Measurements from ENCODE around the gene MOXD1.

MOXD1 gene

GRCh38 chr6:132399376-132400074 is 1.8 kb downstream of the MOXD1 start:
- DNase-seq (ENCODE audit: low read depth in 3 of 3), result no peak

- no peak for DNase-seq (ENCODE audit: low read depth in 3 of 3)
Observed at GRCh38 chr6:132395015-132395597, 6.2 kb downstream of the MOXD1 start.

GRCh38 chr6:132392792-132393191 is 8.5 kb downstream of the MOXD1 start:
- DNase-seq (ENCODE audit: low read depth in 3 of 3), result no peak

GRCh38 chr6:132392270-132392646 is 9.0 kb downstream of the MOXD1 start:
- no peak for DNase-seq (ENCODE audit: low read depth in 3 of 3)

- DNase-seq (ENCODE audit: low read depth in 3 of 3), result no peak
Observed at GRCh38 chr6:132391391-132392269, 9.6 kb downstream of the MOXD1 start.

DNA sequence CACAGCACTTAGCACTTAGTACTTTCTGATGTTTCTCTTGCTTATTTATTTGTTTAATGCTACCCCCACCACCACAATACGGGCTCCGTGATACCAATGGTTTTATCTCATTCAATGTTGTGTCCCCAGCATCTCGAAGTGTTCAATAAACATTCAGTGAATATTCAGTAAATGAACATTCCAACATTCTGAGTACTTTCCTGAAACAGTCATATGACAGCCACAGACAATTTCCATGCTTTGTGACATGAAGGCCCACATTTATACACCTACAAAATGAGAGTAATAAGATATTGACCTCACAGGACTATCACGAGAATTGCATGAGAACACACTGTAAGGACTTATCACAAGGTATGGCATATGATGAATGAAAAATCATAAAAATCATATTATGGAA is 10.8 kb downstream of the MOXD1 start:
- DNase-seq (ENCODE audit: low read depth in 3 of 3), result no peak

- DNase-seq (ENCODE audit: low read depth in 3 of 3), result no peak
Observed at GRCh38 chr6:132390017-132390416, 11.3 kb downstream of the MOXD1 start.

DNA sequence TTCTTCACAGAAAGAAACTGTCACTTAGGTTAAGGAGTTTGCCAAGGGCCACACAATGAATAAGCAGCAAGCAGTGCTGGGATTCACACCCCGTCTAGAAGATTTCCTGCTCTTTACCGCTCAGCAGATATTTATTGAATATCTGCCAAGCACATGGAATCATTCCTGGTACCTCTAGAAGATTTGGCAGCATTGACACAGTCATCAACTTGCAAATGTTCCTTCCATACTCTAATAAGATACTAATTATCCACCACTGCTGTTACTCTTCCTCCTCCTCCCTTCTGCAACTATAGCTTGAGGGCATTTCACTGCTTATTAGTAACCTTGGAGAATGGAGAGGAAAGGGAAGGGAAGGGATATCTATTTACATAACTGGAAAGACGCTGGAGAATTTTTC is 13.0 kb downstream of the MOXD1 start:
- DNase-seq (ENCODE audit: low read depth in 3 of 3), result no peak

DNA sequence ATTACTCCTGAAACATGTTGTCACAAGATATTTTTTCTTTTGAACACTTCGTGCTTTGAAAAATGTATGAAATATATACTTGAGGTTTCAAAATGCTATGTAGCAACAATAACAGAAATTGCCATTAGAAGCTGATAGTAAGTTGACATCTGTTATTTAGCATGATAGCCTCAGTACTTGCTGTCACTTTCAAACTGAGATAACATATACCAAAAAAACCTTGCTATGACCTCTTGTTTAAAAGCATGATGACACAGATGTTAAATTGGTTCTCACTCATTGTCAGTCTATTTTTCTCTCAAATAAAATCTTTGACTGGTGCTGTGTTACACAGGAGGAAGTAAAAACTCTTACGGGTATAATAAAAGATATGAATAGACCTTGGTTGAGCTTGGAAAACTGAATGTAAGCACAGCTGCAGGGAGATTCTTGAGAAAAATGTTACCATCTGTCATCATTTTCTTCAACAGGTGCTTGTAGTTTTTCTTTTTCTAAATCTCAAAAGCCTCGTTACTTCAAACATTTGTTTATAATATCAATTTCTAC is 18.6 kb downstream of the MOXD1 start:
- no peak for DNase-seq (ENCODE audit: low read depth in 3 of 3)

DNA sequence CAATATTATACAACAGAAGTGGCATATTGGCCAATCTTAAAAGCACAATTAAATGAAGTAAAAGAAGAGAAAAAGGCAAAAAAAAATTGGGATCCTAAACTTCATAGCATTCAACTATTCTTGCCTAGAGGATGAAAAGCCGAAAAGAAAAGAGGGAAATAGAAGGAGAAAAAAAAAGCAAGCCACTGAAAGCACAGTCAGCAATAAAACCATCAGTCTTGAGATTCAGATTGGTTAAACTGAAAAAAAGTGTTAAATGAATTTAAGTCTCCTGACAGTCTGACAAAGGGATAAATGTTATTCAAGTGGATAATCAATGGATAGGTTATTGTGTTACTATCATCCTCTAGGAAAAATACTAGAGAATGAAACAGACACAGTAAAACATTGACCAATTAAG is 19.9 kb downstream of the MOXD1 start:
- no peak for DNase-seq (ENCODE audit: low read depth in 3 of 3)

- no peak for DNase-seq (ENCODE audit: low read depth in 3 of 3)
Observed at GRCh38 chr6:132380358-132381029, 20.8 kb downstream of the MOXD1 start.

DNA sequence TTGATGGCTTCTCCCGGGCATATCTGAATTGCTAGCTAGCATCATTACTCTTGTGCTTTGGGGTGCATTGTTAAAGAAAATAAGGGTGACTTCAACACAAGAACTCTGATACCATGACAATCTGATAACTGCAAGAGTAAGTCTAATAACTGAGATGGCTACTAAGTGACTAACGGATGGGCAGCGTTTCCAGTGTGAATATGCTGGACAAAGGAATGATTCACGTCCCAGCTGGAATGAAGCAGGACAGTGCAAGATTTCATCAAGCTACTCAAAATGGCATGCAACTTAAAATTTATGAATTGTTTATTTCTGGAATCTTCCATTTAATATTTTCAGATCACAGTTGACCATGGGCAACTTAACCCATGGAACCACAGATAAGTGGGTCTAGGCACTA is 31.7 kb downstream of the MOXD1 start:
- DNase-seq (ENCODE audit: low read depth in 3 of 3), result no peak

DNA sequence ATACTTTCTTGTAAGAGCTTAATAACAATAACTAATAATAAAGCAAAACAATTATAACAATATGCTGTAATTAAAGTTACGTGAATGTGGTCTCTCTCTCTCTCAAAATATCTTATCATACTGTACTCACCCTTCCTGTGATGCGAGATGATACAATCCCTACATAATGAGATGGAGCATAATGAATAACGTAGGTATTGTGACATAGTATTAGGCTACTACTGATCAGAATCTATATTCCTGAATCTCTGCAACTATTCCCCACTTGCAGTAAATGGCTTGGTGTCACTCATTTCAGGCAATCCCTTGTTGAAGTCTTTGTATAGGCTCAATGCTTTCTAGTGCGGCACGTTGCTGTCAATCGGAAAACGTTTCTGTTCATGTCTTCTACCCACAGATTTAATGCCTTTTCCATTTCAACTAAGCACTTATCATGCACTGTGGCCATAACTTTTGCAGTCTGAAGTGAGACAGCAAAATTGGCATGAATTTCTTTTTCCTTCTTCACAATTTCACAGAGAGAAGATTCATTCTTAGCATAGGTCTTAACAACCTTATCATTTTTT is 32.3 kb downstream of the MOXD1 start:
- DNase-seq (ENCODE audit: low read depth in 3 of 3), result no peak

DNA sequence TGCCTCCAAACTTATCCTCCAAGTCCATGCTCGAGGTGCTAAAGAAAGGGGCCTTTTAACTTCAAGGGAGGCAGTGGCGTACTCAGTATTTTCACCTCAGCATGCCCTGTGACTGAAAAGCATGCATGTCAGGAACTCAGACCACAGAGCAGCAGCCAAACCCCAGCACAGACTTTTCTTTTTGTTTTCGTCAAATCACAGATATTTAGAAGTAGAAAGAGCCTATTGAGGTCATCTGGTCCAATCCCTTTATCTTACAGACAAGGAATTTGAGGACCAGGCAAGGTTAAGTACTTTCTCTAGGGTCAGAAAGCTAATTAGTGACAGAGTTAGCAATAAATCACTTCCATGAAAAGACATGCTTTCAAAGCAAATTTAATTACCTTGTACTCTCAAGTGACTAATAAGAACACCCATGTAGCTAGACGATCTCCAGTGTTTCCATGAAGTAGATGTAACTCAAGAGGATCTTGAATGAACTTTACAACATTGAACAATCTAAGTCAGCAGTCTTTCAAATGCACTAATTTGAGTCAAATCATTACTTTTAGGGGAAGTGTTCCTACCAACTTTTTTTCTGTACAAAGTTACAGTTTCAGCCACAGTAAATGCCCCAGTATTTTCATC is 35.9 kb downstream of the MOXD1 start:
- no peak for DNase-seq (ENCODE audit: low read depth in 3 of 3)

DNA sequence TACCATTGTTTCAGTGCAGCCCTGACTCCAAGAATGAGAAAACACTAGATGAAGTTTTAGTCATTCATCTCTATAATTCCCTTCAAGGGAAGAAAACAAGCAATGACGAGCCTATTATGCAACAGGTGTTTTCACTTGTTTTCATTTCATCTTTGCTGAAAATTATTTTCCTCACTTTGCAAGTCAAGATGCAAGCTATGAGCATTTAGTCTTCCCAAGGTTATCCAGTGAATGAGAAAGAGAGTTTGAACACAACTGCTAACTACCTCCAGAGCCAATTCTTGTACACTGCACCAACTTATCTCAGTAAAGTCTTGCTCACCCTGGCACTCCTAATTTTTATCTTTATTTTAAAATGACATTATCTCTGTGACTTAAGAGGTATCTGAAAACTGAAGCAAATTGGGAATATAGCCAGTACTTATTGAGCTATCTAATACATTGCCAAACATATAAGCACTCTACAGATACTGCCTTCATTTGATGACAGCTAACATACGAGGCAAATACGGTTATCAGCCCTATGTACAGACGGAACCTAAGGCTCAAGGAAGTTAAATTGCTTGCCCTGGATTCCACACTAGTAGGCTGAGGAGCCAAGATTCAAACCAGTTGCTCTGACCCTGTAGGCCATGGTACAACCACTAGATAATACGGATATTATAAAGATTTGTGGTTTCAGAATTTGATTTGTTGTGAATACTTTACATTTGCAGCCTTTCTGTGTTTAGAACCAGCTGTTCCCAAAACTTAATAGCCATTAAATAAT is 36.8 kb downstream of the MOXD1 start:
- DNase-seq (ENCODE audit: low read depth in 3 of 3), result no peak

- no peak for DNase-seq (ENCODE audit: low read depth in 3 of 3)
Observed at GRCh38 chr6:132362442-132363185, 38.7 kb downstream of the MOXD1 start.

- DNase-seq (ENCODE audit: low read depth in 3 of 3), result no peak
Observed at GRCh38 chr6:132361101-132361500, 40.2 kb downstream of the MOXD1 start.

- DNase-seq (ENCODE audit: low read depth in 3 of 3), result no peak
Observed at GRCh38 chr6:132359886-132360285, 41.4 kb downstream of the MOXD1 start.

DNA sequence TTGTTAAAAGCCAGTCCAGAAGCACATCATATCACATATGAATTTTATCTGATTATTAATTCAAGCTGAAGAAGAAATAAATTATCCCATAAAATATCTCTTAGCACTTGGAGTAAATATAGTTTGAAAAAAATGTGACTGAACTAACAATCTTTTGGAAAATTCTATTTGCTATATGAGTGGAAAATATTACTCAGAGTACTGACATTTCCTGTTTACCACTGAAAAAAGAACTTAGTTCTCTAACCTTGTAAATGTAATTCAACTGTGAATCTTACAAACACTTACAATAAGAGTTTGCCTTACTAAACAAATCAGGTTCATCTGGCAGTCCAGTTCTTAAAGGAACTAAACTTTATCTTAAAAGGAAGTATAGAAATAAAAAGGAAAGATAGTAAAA is 44.2 kb downstream of the MOXD1 start:
- no peak for DNase-seq (ENCODE audit: low read depth in 3 of 3)

Measured in stimulated activated CD4-positive, alpha-beta T cell treated with anti-CD3 and anti-CD28 coated beads, TNF-alpha, amount 100 ng/mL, for 24 hours (primary cell).